Cardiac fibroblast (primary cell): ENCODE data around the gene UBE2J2.

ENCODE experiments used
- DNase-seq, 2 donors: peaks; one replicate each; pipeline versions ENCODE4 v3.0.0 to v3.0.0-alpha.2; 2010; ENCODE audit warnings: low read depth in 2 of 2
- H3K4me3 ChIP-seq, 2 donors: replicated peaks in 1 of 2; 1 replicate in 1 of 2; 2 replicates in 1 of 2; pipeline ENCODE4 v1.5.1; 2011; ENCODE audit warnings: low read depth in 2 of 2, low read length in 2 of 2, mild to moderate bottlenecking in 2 of 2, moderate library complexity in 1 of 2
- TF ChIP-seq, protein P1 (sequence below): IDR thresholded peaks from one replicate; pipeline ENCODE4 v1.5.1; 2011; ENCODE audit warnings: low read depth, mild to moderate bottlenecking, low read length, inconsistent platforms

Gene UBE2J2

DNA sequence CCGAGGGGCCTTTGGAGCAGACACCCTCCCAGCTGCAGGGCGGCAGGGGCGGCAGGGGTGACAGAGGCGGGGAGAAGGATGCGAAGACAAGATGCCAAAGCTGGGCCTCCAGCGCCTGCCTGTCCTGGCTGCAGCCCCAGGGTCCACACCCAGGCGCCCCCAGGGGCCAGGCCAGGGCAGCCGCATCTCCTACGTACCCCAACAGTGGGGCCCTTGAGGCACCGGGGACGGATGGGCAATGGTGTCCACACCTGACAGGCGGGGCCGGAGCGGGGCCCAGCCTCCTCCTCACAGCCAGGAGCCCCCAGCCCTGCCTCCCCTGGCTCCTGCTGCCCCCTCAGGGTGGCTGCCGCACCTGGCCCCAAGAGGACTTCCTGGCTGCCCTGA lies 34.4 kb downstream of the UBE2J2 start:
- TF ChIP-seq, protein P1, sequence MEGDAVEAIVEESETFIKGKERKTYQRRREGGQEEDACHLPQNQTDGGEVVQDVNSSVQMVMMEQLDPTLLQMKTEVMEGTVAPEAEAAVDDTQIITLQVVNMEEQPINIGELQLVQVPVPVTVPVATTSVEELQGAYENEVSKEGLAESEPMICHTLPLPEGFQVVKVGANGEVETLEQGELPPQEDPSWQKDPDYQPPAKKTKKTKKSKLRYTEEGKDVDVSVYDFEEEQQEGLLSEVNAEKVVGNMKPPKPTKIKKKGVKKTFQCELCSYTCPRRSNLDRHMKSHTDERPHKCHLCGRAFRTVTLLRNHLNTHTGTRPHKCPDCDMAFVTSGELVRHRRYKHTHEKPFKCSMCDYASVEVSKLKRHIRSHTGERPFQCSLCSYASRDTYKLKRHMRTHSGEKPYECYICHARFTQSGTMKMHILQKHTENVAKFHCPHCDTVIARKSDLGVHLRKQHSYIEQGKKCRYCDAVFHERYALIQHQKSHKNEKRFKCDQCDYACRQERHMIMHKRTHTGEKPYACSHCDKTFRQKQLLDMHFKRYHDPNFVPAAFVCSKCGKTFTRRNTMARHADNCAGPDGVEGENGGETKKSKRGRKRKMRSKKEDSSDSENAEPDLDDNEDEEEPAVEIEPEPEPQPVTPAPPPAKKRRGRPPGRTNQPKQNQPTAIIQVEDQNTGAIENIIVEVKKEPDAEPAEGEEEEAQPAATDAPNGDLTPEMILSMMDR, result no peak
- DNase-seq, result no peak
- no peak overlapping the region for H3K4me3 ChIP-seq

DNA sequence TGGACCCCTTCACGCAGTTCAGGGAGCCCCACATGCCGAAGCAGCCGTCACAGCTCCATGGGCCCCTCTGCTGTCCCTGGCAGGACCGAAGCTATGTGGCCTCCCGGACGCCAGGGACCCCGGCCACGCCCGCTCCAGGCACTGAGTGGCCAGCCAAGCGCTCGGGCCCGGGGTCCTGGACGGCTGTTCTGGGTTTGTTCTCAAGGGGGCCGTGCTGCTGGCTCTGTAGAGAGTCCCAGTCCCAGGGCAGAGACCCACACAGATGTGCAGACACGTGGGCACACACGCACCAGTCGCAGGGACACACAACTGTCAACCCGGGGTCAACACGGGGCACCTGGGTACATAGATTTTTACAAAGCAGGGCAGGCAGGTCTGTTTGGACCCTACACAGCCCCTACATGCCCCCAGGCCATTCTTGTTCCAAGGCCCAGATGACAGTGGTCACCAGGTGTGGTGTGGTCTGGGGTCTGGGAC lies 34.9 kb downstream of the UBE2J2 start:
- TF ChIP-seq, protein P1, result no peak
- H3K4me3 ChIP-seq, result no peak overlapping the region
- DNase-seq, result no peak

DNA sequence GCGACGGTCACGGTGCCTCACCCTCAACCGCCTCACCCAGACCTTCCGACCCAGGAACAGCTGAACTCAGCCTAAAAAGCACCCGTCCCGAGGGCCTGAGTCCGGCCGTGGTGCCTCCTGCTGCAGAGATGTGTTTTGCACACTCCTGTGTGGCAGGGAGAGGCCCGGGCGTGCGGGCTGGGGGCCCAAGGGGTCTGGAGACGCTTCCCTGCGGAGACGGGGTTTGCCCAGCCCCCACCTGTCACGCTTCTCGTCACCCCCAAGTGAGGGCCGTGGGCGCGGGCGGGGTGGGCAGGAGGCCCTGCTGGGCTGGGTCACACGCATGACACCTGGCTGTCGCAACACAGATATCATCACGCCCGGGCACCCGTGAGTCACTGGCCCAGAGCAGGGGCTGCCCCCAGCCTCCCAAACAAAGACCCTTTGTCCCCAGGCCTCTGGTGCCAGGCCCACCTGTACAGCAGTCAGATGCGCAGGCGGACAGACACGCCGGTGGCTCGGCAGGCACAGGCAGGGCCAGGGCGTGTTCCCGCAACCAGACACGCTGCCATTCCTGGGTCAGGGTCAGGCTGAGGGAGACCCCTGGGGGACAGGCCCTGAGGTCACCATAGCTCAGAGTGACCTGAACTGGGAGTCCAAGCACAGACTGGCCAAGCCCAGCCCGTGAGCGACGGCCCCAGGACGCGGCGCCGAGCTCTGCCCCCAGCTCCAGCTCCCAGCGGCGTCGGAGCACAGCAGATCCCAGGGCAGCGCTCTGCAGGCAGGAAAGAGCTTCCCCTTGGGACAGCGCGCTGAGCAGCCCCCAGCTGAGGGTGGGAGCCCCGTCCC lies 35.6 kb downstream of the UBE2J2 start:
- DNase-seq, result no peak
- no peak overlapping the region for H3K4me3 ChIP-seq
- TF ChIP-seq, protein P1, result no peak

DNA sequence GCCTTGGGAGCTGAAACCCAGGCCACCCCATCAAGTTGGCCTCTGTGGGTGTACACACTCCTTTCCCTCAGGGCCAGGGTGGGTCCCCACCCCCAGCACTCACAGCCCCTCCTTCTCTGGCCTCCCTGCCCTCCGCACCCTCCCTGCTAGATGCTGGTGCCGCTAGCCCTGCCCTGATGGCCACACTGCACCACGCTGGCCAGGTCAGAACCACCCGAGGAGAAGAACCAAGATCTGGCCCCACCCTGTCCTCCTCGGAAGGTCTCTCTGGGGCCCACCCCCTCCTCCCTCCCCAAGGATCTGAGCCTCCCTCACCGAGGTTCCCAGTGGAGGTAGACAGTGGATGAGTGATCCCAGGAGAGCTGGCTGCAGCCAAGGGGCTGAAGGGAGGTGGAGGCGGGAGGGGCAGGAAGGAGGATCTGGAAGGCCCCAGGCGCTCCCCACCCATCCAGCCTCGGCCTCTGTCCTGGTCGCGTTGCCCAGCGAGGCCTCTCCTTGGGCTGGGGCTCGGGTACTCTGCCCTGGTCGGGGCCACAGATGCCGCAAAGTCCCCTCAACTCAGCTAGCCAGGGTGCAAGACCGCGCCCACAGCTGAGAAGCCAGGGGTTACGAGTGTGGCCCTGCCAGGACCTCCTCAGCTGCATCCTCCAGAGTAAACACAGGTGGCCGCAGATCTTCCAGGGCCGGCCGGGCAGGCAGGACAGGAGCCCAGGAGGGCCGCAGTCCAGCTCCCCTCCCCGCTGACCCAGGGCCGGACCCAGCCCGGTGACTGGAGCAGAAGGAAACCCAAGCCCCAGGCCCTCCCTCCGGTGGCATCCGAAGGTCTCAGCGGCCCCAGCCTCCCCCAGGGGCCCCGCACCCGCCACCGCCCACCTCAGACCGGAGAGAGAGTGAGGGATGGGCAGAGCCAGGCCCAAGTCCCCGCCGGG lies 36.4 kb downstream of the UBE2J2 start:
- no peak overlapping the region for H3K4me3 ChIP-seq
- TF ChIP-seq, protein P1, result no peak
- no peak for DNase-seq

DNA sequence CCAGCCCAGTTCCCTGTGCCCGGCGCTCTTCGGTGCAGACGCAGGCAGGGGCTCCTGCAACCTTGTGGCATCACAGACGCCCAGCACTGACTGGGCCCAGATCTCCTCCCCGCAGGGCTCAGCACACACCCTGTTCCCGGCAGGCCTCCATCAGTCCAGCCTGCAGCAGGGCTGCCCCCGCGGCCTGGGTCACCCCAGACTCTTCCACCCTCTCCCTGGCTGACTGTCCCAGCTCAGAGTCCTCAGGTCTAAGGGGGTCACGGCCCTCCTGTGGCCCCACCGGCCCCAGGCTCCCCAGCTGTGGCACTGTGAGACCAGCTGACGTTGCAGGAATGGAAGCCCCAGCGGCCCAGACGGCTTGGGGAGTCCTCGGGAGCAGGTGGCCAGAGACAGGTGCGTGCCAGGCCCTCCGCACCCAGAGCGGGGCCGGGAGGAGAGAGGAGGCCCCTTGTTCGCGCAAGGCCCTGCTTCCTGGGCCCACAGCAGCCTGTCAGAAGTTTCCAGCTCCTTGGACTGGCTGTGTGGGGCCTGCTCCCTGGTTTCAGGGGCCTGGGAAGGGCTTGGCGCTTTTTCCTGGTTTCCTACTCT lies 37.4 kb downstream of the UBE2J2 start:
- TF ChIP-seq, protein P1, result no peak
- no peak for DNase-seq
- H3K4me3 ChIP-seq, result no peak overlapping the region

DNA sequence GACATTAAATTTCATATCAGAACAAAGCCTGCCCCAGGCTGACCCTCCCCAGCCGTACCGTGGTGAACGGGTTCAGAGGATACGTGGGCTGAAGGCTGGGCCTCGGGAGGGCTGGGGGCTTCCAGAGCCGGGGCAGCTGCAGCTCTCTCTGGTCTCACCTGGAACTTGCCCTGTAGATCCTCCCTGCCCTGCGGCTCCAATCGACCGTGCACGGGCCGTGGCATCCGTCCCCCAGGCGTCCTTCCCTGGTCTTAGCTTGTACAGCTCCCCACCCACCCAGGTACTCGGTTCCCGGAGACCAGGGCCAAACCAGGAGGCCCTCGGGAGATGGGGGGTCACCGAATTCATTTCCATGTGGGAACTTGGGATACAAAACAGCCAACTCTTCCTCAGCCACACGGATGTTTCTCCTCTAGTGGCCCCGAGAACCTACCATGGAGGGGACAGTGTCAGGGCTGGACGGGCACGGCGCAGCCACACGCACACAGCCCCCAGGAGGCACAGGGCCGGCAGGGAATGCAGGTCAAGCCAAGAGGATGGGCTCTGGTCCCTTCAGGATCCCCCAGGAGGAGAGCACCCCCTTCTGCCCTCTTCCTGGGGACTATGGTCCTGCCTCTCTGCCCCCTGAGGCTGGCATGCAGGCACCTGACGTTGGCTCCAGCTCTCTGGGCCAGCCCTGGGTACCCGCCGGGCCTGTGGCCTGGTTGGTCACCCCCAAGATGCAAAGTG lies 38.5 kb downstream of the UBE2J2 start:
- TF ChIP-seq, protein P1, result no peak
- DNase-seq, result no peak
- H3K4me3 ChIP-seq, result no peak overlapping the region
